ENCODE results near the gene EPG5.

Gene EPG5

DNA sequence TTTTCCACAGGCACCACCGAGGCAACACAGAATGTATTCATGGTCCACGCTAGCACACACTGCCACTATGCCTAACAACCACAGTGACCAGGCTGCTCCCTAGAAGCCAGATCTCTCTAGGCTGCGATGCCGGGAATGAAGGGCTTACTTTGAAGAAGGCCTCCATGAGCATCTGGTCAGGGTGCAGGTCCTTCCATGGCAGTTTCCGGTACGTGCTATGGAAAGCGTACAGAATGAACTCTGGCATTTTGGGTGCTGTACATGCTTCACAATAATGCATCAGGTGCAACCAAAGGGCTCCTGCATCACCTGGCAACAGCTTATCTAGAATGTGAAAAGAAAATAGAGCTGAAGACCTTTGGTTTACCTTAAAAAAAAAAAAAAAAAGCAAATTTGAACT, 96.7 kb downstream of the EPG5 start:
- H4K8ac ChIP-seq (ENCODE audit: low read depth, low read length), result no peak overlapping the region
- no peak overlapping the region for H3K18ac ChIP-seq (ENCODE audit: low read length)
- H3K14ac ChIP-seq (ENCODE audit: low read length), result no peak overlapping the region
- H4K91ac ChIP-seq (ENCODE audit: low read depth, low read length), result no peak overlapping the region
- no peak overlapping the region for H3K4me2 ChIP-seq (ENCODE audit: low read length)
- H4K12ac ChIP-seq (ENCODE audit: low read depth, low read length), result no peak overlapping the region
- H3K9ac ChIP-seq (ENCODE audit: low read length), result no peak overlapping the region
- no peak overlapping the region for H2BK12ac ChIP-seq (ENCODE audit: low read length)
- no peaks in the 10 kb centered on the region for H3K79me1 ChIP-seq (ENCODE audit: low read length)
- no peak overlapping the region for H3K27ac ChIP-seq (ENCODE audit: low read depth, low read length)
- H2BK5ac ChIP-seq (ENCODE audit: low read depth, low read length, poor library complexity), result no peak overlapping the region
- H3K79me2 ChIP-seq (ENCODE audit: control insufficient read depth, insufficient read depth, low read length, poor library complexity), result no peaks in the 10 kb centered on the region
- WGBS (ENCODE audit: extremely low coverage, insufficient coverage, insufficient read length), result no CpG with 5 or more reads among the region's 7 CpGs
- H2BK120ac ChIP-seq (ENCODE audit: insufficient read depth, low read length, poor library complexity), result no peak overlapping the region
- H3K9me3 ChIP-seq (ENCODE audit: insufficient read depth, low read depth, low read length), result peaks cover 2% of the 10 kb centered on the region
- no peak overlapping the region for H3K23ac ChIP-seq (ENCODE audit: low read length)
- no peak overlapping the region for H3K4me3 ChIP-seq (ENCODE audit: low read depth, low read length)
- no peak overlapping the region for H2AK5ac ChIP-seq (ENCODE audit: low read length)
- DNase-seq, result no peak
- H3K27me3 ChIP-seq (ENCODE audit: insufficient read depth, low read length), result no peaks in the 10 kb centered on the region
- no peak overlapping the region for H3K4ac ChIP-seq (ENCODE audit: low read depth, low read length)
- H2AFZ ChIP-seq (ENCODE audit: insufficient read depth, low read length, poor library complexity), result no peak overlapping the region
- H3K36me3 ChIP-seq (ENCODE audit: control insufficient read depth in 1 of 2, insufficient read depth in 2 of 2, low read length in 2 of 2), result peaks cover 3 to 20% of the 10 kb centered on the region in 2 experiments
- H3K4me1 ChIP-seq (ENCODE audit: control insufficient read depth in 1 of 2, insufficient read depth in 2 of 2, low read length in 2 of 2), result no peaks in the 10 kb centered on the region

GRCh38 chr18:45865466-45865865, 101.7 kb downstream of the EPG5 start:
- Histone ChIP-seq H3K27ac (ENCODE audit: low read depth, low read length) (no peak overlapping the region), H2AK5ac (ENCODE audit: low read length) (no peak overlapping the region)
- WGBS (ENCODE audit: extremely low coverage, insufficient coverage, insufficient read length), result no CpG with 5 or more reads among the region's 5 CpGs

DNA sequence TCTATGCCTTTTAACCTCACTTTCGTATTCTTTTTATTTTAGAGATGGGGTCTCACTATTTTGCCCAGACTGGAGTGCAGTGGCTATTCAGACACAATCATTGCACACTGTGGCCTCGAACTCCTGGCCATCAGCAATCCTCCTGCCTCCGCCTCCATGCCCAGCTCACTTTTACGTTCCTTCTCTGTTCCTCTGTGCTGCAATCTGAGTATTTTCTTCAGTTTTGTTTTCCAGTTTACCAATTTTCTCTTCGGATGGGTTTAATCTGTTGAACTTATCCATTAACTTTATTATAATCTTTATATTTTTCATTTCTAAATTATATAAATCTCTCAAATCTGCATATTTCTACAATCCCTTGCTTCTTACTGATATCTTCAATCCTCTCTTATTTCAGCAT, 103.0 kb downstream of the EPG5 start:
- peaks cover 0 to 5% of the 10 kb centered on the region in 2 experiments for H3K4me1 ChIP-seq (ENCODE audit: control insufficient read depth in 1 of 2, insufficient read depth in 2 of 2, low read length in 2 of 2)
- no peak overlapping the region for H4K91ac ChIP-seq (ENCODE audit: low read depth, low read length)
- no peak overlapping the region for H4K8ac ChIP-seq (ENCODE audit: low read depth, low read length)
- DNase-seq, result no peak
- no peak overlapping the region for H4K12ac ChIP-seq (ENCODE audit: low read depth, low read length)
- H3K79me2 ChIP-seq (ENCODE audit: control insufficient read depth, insufficient read depth, low read length, poor library complexity), result no peaks in the 10 kb centered on the region
- H2BK5ac ChIP-seq (ENCODE audit: low read depth, low read length, poor library complexity), result no peak overlapping the region
- H3K4ac ChIP-seq (ENCODE audit: low read depth, low read length), result no peak overlapping the region
- no peak overlapping the region for H2BK120ac ChIP-seq (ENCODE audit: insufficient read depth, low read length, poor library complexity)
- no peak overlapping the region for H3K4me2 ChIP-seq (ENCODE audit: low read length)
- peaks cover 8 to 30% of the 10 kb centered on the region in 2 experiments for H3K36me3 ChIP-seq (ENCODE audit: control insufficient read depth in 1 of 2, insufficient read depth in 2 of 2, low read length in 2 of 2)
- H3K18ac ChIP-seq (ENCODE audit: low read length), result no peak overlapping the region
- no peak overlapping the region for H2BK12ac ChIP-seq (ENCODE audit: low read length)
- H2AK5ac ChIP-seq (ENCODE audit: low read length), result no peak overlapping the region
- no peak overlapping the region for H3K4me3 ChIP-seq (ENCODE audit: low read depth, low read length)
- H3K14ac ChIP-seq (ENCODE audit: low read length), result no peak overlapping the region
- no peaks in the 10 kb centered on the region for H3K27me3 ChIP-seq (ENCODE audit: insufficient read depth, low read length)
- no peaks in the 10 kb centered on the region for H3K79me1 ChIP-seq (ENCODE audit: low read length)
- no peak overlapping the region for H2AFZ ChIP-seq (ENCODE audit: insufficient read depth, low read length, poor library complexity)
- no peak overlapping the region for H3K23ac ChIP-seq (ENCODE audit: low read length)
- H3K9ac ChIP-seq (ENCODE audit: low read length), result no peak overlapping the region
- WGBS (ENCODE audit: extremely low coverage, insufficient coverage, insufficient read length), result no CpG with 5 or more reads among the region's 5 CpGs
- H3K9me3 ChIP-seq (ENCODE audit: insufficient read depth, low read depth, low read length), result no peaks in the 10 kb centered on the region
- H3K27ac ChIP-seq (ENCODE audit: low read depth, low read length), result no peak overlapping the region

More at GRCh38 chr18:45865466-45865865, 101.7 kb downstream of the EPG5 start:
- Histone ChIP-seq H3K79me2 (ENCODE audit: control insufficient read depth, insufficient read depth, low read length, poor library complexity) (no peaks in the 10 kb centered on the region), H2BK5ac (ENCODE audit: low read depth, low read length, poor library complexity) (no peak overlapping the region), H3K14ac (ENCODE audit: low read length) (no peak overlapping the region), H4K91ac (ENCODE audit: low read depth, low read length) (no peak overlapping the region), H2BK12ac (ENCODE audit: low read length) (no peak overlapping the region), H3K4me3 (ENCODE audit: low read depth, low read length) (no peak overlapping the region), H3K4me2 (ENCODE audit: low read length) (no peak overlapping the region), H4K8ac (ENCODE audit: low read depth, low read length) (no peak overlapping the region), H3K79me1 (ENCODE audit: low read length) (no peaks in the 10 kb centered on the region), H3K27me3 (ENCODE audit: insufficient read depth, low read length) (no peaks in the 10 kb centered on the region), H4K12ac (ENCODE audit: low read depth, low read length) (no peak overlapping the region), H3K4ac (ENCODE audit: low read depth, low read length) (no peak overlapping the region), H3K9ac (ENCODE audit: low read length) (no peak overlapping the region), H2AFZ (ENCODE audit: insufficient read depth, low read length, poor library complexity) (no peak overlapping the region), H3K18ac (ENCODE audit: low read length) (no peak overlapping the region), H3K23ac (ENCODE audit: low read length) (no peak overlapping the region), H2BK120ac (ENCODE audit: insufficient read depth, low read length, poor library complexity) (no peak overlapping the region), H3K36me3 (ENCODE audit: control insufficient read depth in 1 of 2, insufficient read depth in 2 of 2, low read length in 2 of 2) (peaks cover 5 to 25% of the 10 kb centered on the region in 2 experiments), H3K9me3 (ENCODE audit: insufficient read depth, low read depth, low read length) (no peaks in the 10 kb centered on the region), H3K4me1 (ENCODE audit: control insufficient read depth in 1 of 2, insufficient read depth in 2 of 2, low read length in 2 of 2) (no peaks in the 10 kb centered on the region)
- no peak for DNase-seq

GRCh38 chr18:45863469-45863868, 103.7 kb downstream of the EPG5 start:
- Histone ChIP-seq H2BK5ac (ENCODE audit: low read depth, low read length, poor library complexity) (no peak overlapping the region), H2AK5ac (ENCODE audit: low read length) (no peak overlapping the region), H2AFZ (ENCODE audit: insufficient read depth, low read length, poor library complexity) (no peak overlapping the region), H2BK12ac (ENCODE audit: low read length) (no peak overlapping the region), H3K9me3 (ENCODE audit: insufficient read depth, low read depth, low read length) (no peaks in the 10 kb centered on the region), H3K23ac (ENCODE audit: low read length) (no peak overlapping the region), H3K79me1 (ENCODE audit: low read length) (no peaks in the 10 kb centered on the region), H3K79me2 (ENCODE audit: control insufficient read depth, insufficient read depth, low read length, poor library complexity) (no peaks in the 10 kb centered on the region), H3K27ac (ENCODE audit: low read depth, low read length) (no peak overlapping the region), H3K9ac (ENCODE audit: low read length) (no peak overlapping the region), H4K91ac (ENCODE audit: low read depth, low read length) (no peak overlapping the region), H3K36me3 (ENCODE audit: control insufficient read depth in 1 of 2, insufficient read depth in 2 of 2, low read length in 2 of 2) (peaks cover 8 to 32% of the 10 kb centered on the region in 2 experiments), H4K12ac (ENCODE audit: low read depth, low read length) (no peak overlapping the region), H4K8ac (ENCODE audit: low read depth, low read length) (no peak overlapping the region), H3K4me3 (ENCODE audit: low read depth, low read length) (no peak overlapping the region), H3K4ac (ENCODE audit: low read depth, low read length) (no peak overlapping the region), H3K4me1 (ENCODE audit: control insufficient read depth in 1 of 2, insufficient read depth in 2 of 2, low read length in 2 of 2) (peaks cover 0 to 5% of the 10 kb centered on the region in 2 experiments), H3K18ac (ENCODE audit: low read length) (no peak overlapping the region), H3K4me2 (ENCODE audit: low read length) (no peak overlapping the region), H3K14ac (ENCODE audit: low read length) (no peak overlapping the region), H3K27me3 (ENCODE audit: insufficient read depth, low read length) (no peaks in the 10 kb centered on the region), H2BK120ac (ENCODE audit: insufficient read depth, low read length, poor library complexity) (no peak overlapping the region)
- WGBS (ENCODE audit: extremely low coverage, insufficient coverage, insufficient read length), result no CpG with 5 or more reads among the region's 1 CpG
- DNase-seq, result no peak

All from trophoblast cell (in vitro differentiated cells and primary cell).